ENCODE data around the gene SMIM17. TPM values are rescaled to one million over a fixed set of nuclear protein-coding genes. Genes with fewer than 3 reads are reported as not detected.

Gene SMIM17
- total RNA-seq, 4 donors from 2014 or later, result 0.39 TPM; not detected in 3

- no peak for ATAC-seq
- Histone ChIP-seq H3K27ac (no peak overlapping the region), H3K27me3 (no peaks in the 10 kb centered on the region), H3K4me3 (no peak overlapping the region), H3K36me3 (peaks cover 0 to 16% of the 10 kb centered on the region in 2 donors), H3K9me3 (peaks cover 0 to 18% (median 0%) of the 10 kb centered on the region in 3 donors), H3K4me1 (no peaks in the 10 kb centered on the region)
- in situ Hi-C loops (cut with MboI; ENCODE audit: low sequenced_read_pairs in 4 of 4) (no loop called here), intact Hi-C loops (cut with DNase I; ENCODE audit: low total_unique reads) (no loop called here)
- no peak for TF ChIP-seq POLR2A (IDR thresholded peaks at IDR 0.05)
- no peak for TF ChIP-seq CTCF (IDR thresholded peaks at IDR 0.05 in 4 of 5, conservative IDR thresholded peaks at IDR 0.05 in 1 of 5)
- no peak for DNase-seq
These were observed 34.5 kb upstream of the SMIM17 start for GRCh38 chr19:56608274-56608964.

- peaks cover 0 to 11% (median under 1%) of the 10 kb centered on the region in 3 donors for H3K9me3 ChIP-seq
- ATAC-seq (no peak), DNase-seq (no peak)
- H3K27me3 ChIP-seq, result no peaks in the 10 kb centered on the region
- H3K4me3 ChIP-seq, result no peak overlapping the region
- in situ Hi-C loops (cut with MboI; ENCODE audit: low sequenced_read_pairs in 4 of 4) (no loop called here), intact Hi-C loops (cut with DNase I; ENCODE audit: low total_unique reads) (no loop called here)
- TF ChIP-seq CTCF (IDR thresholded peaks at IDR 0.05 in 4 of 5, conservative IDR thresholded peaks at IDR 0.05 in 1 of 5) (no peak), POLR2A (IDR thresholded peaks at IDR 0.05) (no peak)
- H3K36me3 ChIP-seq, result peaks cover under 1 to 12% of the 10 kb centered on the region in 2 donors
- H3K27ac ChIP-seq, result no peak overlapping the region
- H3K4me1 ChIP-seq, result no peaks in the 10 kb centered on the region
These were observed 31.7 kb upstream of the SMIM17 start for GRCh38 chr19:56611288-56611687.

GRCh38 chr19:56612737-56613136, 30.2 kb upstream of the SMIM17 start:
- Histone ChIP-seq H3K9me3 (peaks cover 0 to 16% (median 3%) of the 10 kb centered on the region in 3 donors), H3K4me3 (no peak overlapping the region), H3K36me3 (peaks cover 2 to 17% of the 10 kb centered on the region in 2 donors), H3K27me3 (no peaks in the 10 kb centered on the region), H3K27ac (peak overlapping the region in 1 of 4 donors; percentile 11), H3K4me1 (no peaks in the 10 kb centered on the region)
- DNase-seq (no peak), ATAC-seq (no peak)
- TF ChIP-seq CTCF (IDR thresholded peaks at IDR 0.05 in 4 of 5, conservative IDR thresholded peaks at IDR 0.05 in 1 of 5) (no peak), POLR2A (IDR thresholded peaks at IDR 0.05) (no peak)
- intact Hi-C loops (cut with DNase I; ENCODE audit: low total_unique reads) (no loop called here), in situ Hi-C loops (cut with MboI; ENCODE audit: low sequenced_read_pairs in 4 of 4) (no loop called here)

GRCh38 chr19:56613639-56614038, 29.3 kb upstream of the SMIM17 start:
- DNase-seq, result no peak
- Histone ChIP-seq H3K9me3 (peaks cover 0 to 16% (median 3%) of the 10 kb centered on the region in 3 donors), H3K27ac (peak overlapping the region in 1 of 4 donors; percentile 15), H3K27me3 (no peaks in the 10 kb centered on the region), H3K4me1 (no peaks in the 10 kb centered on the region), H3K4me3 (peak overlapping the region in 1 of 4 donors; percentile 4), H3K36me3 (peaks cover 2 to 26% of the 10 kb centered on the region in 2 donors)
- ATAC-seq, result no peak
- intact Hi-C loops (cut with DNase I; ENCODE audit: low total_unique reads), result no loop called here
- TF ChIP-seq CTCF (IDR thresholded peaks at IDR 0.05 in 4 of 5, conservative IDR thresholded peaks at IDR 0.05 in 1 of 5) (no peak), POLR2A (IDR thresholded peaks at IDR 0.05) (no peak)
- in situ Hi-C loops (cut with MboI; ENCODE audit: low sequenced_read_pairs in 4 of 4), result no loop called here

All from gastrocnemius medialis (tissue), 4 donors.